Psoas muscle (tissue), 8 donors: ENCODE data around the gene XXYLT1. TPM values are rescaled to one million over a fixed set of nuclear protein-coding genes. Genes with fewer than 3 reads are reported as not detected.

Experiments used
- ATAC-seq, 4 donors: fragments of 200-7000 bp; cut with Tn5 transposase; one replicate each; pipeline ENCODE4 v1.9.1; 2020; ENCODE audit warnings: moderate library complexity in 3 of 4, mild to moderate bottlenecking in 2 of 4
- DNase-seq, 2 donors: peaks; one replicate each; pipeline ENCODE4 v3.0.0-alpha.2; 2020
- H3K27ac ChIP-seq: fragments of 200-600 bp; one replicate; pipeline ENCODE4 v1.8.0; 2022
- H3K27me3 ChIP-seq, 3 donors: fragments of 200-600 bp in 1 of 3; one replicate each; pipeline versions ENCODE4 v1.6.1 to v1.8.0; 2013 to 2022; ENCODE audit warnings: low read length in 2 of 3, mild to moderate bottlenecking in 2 of 3, moderate library complexity in 1 of 3; ENCODE audit not compliant: insufficient read depth in 3 of 3
- H3K36me3 ChIP-seq, 2 donors: fragments of 200-600 bp in 1 of 2; one replicate each; pipeline versions ENCODE4 v1.6.1 to v1.8.0; 2013 to 2022; ENCODE audit warnings: low read depth in 1 of 2, mild to moderate bottlenecking in 1 of 2, moderate library complexity in 1 of 2; ENCODE audit not compliant: insufficient read depth in 1 of 2
- H3K4me1 ChIP-seq: fragments of 200-600 bp; one replicate; pipeline ENCODE4 v1.8.0; 2022
- H3K4me3 ChIP-seq: fragments of 200-600 bp; one replicate; pipeline ENCODE4 v1.8.0; 2022; ENCODE audit warnings: mild to moderate bottlenecking
- H3K9me3 ChIP-seq: fragments of 200-600 bp; one replicate; pipeline ENCODE4 v1.8.0; 2022
- WGBS, 3 donors: extraction: QIAGEN DNeasy Blood & Tissue Kit; methylation state at CpG; one replicate each; pipeline versions ENCODE4 v1.1.6 to v1.1.7; 2013; 5-methylcytosine and 5-hydroxymethylcytosine counted together
- intact Hi-C, 2 donors: fragments of 100-400 bp; cut with DNase I; formaldehyde crosslinking; loops; one replicate each; pipeline versions ENCODE4 v1.11.0 to v1.14.2; 2022
- polyA plus RNA-seq, 3 donors: library from polyadenylated mRNA; stranded (reverse); fragments of 200-250 nt; gene quantifications; one replicate each; pipeline ENCODE4 v1.2.3, GENCODE V29; 2013
- total RNA-seq, 4 donors: library from RNA; stranded (reverse); fragmentation: NEBNext Ultra II Directional in 2 of 4; extraction: Animal tissue kit (Norgen Biotek cat#: 25700) in 2 of 4; gene quantifications; one replicate each; pipeline versions ENCODE4 v1.2.1 to v1.2.4, GENCODE V29; 2021 to 2023
- TF ChIP-seq, protein P1 (sequence below): fragments of 200-600 bp; IDR thresholded peaks from one replicate; pipeline ENCODE4 v1.8.0; 2022; ENCODE audit warnings: antibody characterized with exemption
- donor health status: healthy with polysubstance abuse.
- donor health status: DM: no; HTN: no; CAD: no; lungs with moderate emphysema.
- donor health status: Bipolar disorder and iron deficiency.
- donor health status: healthy.
- donor health status: DM: yes; HTN: yes; CAD: no.
- donor health status: DM: no; HTN: no; CAD: no.
- donor health status: DM: no; HTN: no; CAD: no.
- donor health status: DM: yes; HTN: yes; CAD: no.

Gene XXYLT1
- total and polyA plus RNA-seq, 7 donors = 0.86 to 3.5 (median 1.8) TPM

DNA sequence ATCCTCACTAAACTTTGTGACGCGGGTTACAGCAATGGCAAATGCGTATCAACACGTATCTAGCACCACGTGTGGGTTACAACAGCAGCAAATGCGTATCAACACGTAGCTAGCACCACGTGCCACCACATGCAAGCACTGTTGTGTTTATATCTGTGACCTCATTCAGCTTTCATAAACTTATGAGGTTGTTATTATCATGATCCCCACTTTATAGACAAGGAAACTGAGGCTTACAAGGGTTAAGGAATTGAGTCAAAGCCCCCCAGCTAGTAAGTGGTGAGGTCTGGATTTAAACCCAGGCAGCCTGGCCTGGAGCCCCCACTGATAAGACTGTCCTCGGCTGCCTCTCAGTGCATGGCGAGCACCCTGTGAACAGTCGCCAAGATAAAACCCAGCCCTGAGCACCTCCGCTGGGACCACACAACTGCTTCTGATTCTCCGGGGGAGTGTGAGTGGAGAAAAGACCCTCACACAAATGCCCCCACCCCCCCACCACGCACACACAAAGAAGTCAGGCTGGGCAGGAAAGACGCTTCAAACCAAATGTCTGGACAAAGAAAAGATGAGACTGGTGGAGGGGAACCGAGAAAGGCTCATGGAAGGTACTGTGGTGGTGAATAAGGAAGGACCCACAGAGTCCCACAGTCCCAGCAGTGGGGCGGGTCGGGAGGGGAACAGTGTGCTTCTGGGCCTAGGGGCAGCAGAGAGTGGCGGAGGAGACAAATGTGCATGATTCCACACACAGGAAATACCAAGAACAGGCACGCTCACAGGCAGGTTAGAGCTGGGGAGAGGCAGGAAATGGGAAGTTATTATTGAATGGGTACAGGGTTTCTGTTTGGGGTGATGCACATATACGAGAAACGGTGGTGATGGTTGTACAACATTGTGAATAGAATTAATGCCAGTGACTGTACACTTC, 173.4 kb downstream of the XXYLT1 start:
- DNase-seq = no peak
- TF ChIP-seq, protein P1, sequence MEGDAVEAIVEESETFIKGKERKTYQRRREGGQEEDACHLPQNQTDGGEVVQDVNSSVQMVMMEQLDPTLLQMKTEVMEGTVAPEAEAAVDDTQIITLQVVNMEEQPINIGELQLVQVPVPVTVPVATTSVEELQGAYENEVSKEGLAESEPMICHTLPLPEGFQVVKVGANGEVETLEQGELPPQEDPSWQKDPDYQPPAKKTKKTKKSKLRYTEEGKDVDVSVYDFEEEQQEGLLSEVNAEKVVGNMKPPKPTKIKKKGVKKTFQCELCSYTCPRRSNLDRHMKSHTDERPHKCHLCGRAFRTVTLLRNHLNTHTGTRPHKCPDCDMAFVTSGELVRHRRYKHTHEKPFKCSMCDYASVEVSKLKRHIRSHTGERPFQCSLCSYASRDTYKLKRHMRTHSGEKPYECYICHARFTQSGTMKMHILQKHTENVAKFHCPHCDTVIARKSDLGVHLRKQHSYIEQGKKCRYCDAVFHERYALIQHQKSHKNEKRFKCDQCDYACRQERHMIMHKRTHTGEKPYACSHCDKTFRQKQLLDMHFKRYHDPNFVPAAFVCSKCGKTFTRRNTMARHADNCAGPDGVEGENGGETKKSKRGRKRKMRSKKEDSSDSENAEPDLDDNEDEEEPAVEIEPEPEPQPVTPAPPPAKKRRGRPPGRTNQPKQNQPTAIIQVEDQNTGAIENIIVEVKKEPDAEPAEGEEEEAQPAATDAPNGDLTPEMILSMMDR = no peak
- Histone ChIP-seq H3K9me3 (no peaks in the 10 kb centered on the region), H3K27me3 (no peaks in the 10 kb centered on the region), H3K4me3 (no peak overlapping the region), H3K4me1 (peaks cover 11% of the 10 kb centered on the region), H3K27ac (no peak overlapping the region), H3K36me3 (no peaks in the 10 kb centered on the region)
- WGBS, 3 donors = 78 to 86% (median 81%) methylated on average over 22 of the region's 22 CpGs
- ATAC-seq = peak in 1 of 4 donors; percentile 36
- intact Hi-C loops = no loop called here

DNA sequence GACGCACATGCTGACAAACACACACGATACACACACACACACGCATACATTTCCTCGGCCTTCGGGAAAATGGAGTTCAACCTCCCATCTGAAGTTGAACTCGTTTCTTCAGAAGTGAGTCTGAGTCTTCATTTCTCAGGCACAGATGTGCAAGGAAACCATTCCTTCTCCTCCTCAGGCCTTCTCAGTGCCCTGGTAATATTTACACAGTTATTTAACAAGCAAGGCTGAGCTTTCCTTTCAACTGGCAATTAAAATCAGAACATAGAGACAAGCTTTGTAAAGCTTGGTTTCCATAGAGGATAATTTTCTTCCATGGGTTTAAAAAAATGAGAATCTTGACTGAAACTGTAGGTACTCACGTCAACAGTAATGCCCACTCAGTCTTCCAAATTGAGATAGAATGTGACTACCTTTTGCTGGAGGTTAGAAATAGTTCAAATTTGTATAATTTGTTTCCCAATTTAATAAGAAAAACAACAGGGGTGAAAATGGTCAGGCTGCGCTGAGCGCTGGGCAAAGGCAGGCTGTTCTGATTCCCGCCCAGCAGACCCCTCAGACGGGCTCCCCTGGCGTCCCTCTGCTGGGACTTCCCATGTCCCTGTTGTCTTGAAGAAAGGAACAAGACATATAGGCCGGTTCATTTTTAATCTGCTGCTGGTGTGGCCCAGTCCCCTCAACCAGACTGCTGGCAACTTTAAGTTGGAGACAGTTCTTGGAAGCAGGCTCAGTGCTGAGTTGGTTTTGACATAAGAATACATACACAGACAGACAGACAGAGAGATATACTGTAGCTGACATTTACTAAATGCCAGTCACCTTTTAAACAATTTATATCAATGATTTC, 174.3 kb downstream of the XXYLT1 start:
- ATAC-seq (no peak), DNase-seq (no peak)
- Histone ChIP-seq H3K9me3 (no peaks in the 10 kb centered on the region), H3K27ac (no peak overlapping the region), H3K4me3 (no peak overlapping the region), H3K4me1 (peaks cover 8% of the 10 kb centered on the region), H3K36me3 (no peaks in the 10 kb centered on the region), H3K27me3 (no peaks in the 10 kb centered on the region)
- 95 to 96% (median 96%) methylated on average over 13 of the region's 13 CpGs for WGBS, 3 donors
- intact Hi-C loops = no loop called here
- TF ChIP-seq, protein P1 = no peak

DNA sequence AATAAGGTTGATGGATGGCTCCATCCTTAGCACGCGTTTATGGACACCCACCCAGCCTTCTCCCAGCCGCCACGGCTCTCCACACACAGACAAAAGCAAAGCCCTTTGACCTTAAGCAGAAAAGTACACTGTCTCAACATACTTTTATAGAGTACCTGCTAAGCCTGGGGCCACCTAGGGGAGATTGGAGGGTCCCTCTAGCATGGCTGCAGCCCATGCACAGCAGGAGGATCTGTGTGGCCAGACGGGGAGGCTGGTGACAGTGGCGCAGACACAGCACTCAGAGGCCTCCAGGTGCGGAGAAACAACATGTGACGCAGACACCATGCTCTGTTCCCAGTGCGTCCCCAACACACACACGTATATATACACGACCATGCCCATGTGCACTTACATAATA, 174.9 kb downstream of the XXYLT1 start:
- Histone ChIP-seq H3K27ac (no peak overlapping the region), H3K36me3 (no peaks in the 10 kb centered on the region), H3K9me3 (no peaks in the 10 kb centered on the region), H3K4me1 (peaks cover 8% of the 10 kb centered on the region), H3K4me3 (no peak overlapping the region), H3K27me3 (no peaks in the 10 kb centered on the region)
- TF ChIP-seq, protein P1 = no peak
- peak in 1 of 2 donors; percentile 23 for DNase-seq
- no peak for ATAC-seq
- 95 to 97% (median 97%) methylated on average over 11 of the region's 11 CpGs for WGBS, 3 donors
- intact Hi-C loops = no loop called here

GRCh38 chr3:195095704-195096036, 175.3 kb downstream of the XXYLT1 start:
- peaks cover 8% of the 10 kb centered on the region for H3K4me1 ChIP-seq
- intact Hi-C loops = no loop called here
- no peaks in the 10 kb centered on the region for H3K27me3 ChIP-seq
- no peak overlapping the region for H3K27ac ChIP-seq
- no peaks in the 10 kb centered on the region for H3K36me3 ChIP-seq
- no peak for ATAC-seq
- DNase-seq = peak; percentile 6 to 30
- no peaks in the 10 kb centered on the region for H3K9me3 ChIP-seq
- WGBS, 3 donors = 92 to 98% (median 93%) methylated on average over 7 of the region's 7 CpGs
- TF ChIP-seq, protein P1 = no peak
- no peak overlapping the region for H3K4me3 ChIP-seq
